ENCODE results near the gene ARHGAP15. TPM values are rescaled to one million over a fixed set of nuclear protein-coding genes. Genes with fewer than 3 reads are reported as not detected.

Gene ARHGAP15
- total and polyA plus RNA-seq, 2 experiments from 2014 or later = 0.26 TPM; not detected in 1

DNA sequence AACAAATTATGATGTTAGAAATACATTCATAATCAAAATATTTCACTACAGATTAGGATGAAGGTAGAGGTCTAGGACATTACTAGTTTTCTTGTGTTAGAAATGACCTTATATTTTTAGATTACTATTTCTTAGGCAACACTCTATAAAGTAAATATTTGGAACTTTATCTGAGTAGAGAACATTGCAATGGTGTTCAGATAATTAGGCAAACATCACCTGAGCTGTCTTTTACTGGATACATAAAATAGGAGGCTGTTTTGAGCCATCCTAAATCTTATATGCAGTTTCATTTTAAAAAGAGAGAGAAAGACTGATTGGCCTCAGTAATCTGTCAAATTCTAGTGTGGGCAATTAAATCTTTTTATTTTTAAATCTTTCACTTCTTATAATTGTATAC lies 304.6 kb downstream of the ARHGAP15 start:
- Histone ChIP-seq H3K4me3 (no peak overlapping the region), H3K27me3 (ENCODE audit: insufficient read depth) (no peaks in the 10 kb centered on the region), H3K9me2 (ENCODE audit: insufficient read depth) (no peaks in the 10 kb centered on the region), H3K79me2 (replicated peaks; ENCODE audit: insufficient read depth) (no peaks in the 10 kb centered on the region), H3K4me1 (ENCODE audit: insufficient read depth) (no peaks in the 10 kb centered on the region), H4K20me1 (replicated peaks; ENCODE audit: insufficient read depth) (no peaks in the 10 kb centered on the region), H3K36me3 (ENCODE audit: insufficient read depth) (no peaks in the 10 kb centered on the region), H3K4me2 (no peak overlapping the region), H2AFZ (no peak overlapping the region), H3K27ac (ENCODE audit: low read depth) (no peak overlapping the region), H3F3A (replicated peaks; ENCODE audit: low read depth) (no peaks in the 10 kb centered on the region)
- Mint-ChIP-seq H3K36me3 (ENCODE audit: low read depth) (no peaks in the 10 kb centered on the region), H3K4me1 (no peaks in the 10 kb centered on the region), H3K9me3 (no peaks in the 10 kb centered on the region), H3K27me3 (ENCODE audit: insufficient read depth, low read depth, poor library complexity) (no peaks in the 10 kb centered on the region), H3K4me3 (no peak overlapping the region), H3K27ac (no peak overlapping the region)
- TF ChIP-seq JUNB (IDR thresholded peaks at IDR 0.05; ENCODE audit: unreplicated experiment) = no peak
- TF ChIP-seq EZH2 (IDR thresholded peaks at IDR 0.05; ENCODE audit: low read depth, unreplicated experiment) = no peak
- TF ChIP-seq STAT1 (IDR thresholded peaks at IDR 0.05; ENCODE audit: unreplicated experiment) = no peak
- TF ChIP-seq, protein P1, sequence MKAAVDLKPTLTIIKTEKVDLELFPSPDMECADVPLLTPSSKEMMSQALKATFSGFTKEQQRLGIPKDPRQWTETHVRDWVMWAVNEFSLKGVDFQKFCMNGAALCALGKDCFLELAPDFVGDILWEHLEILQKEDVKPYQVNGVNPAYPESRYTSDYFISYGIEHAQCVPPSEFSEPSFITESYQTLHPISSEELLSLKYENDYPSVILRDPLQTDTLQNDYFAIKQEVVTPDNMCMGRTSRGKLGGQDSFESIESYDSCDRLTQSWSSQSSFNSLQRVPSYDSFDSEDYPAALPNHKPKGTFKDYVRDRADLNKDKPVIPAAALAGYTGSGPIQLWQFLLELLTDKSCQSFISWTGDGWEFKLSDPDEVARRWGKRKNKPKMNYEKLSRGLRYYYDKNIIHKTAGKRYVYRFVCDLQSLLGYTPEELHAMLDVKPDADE (IDR thresholded peaks at IDR 0.05) = no peak
- no peak for TF ChIP-seq CREB1 (CRISPR knock-in tag; IDR thresholded peaks at IDR 0.05; ENCODE audit: low read depth)
- TF ChIP-seq, protein P2, sequence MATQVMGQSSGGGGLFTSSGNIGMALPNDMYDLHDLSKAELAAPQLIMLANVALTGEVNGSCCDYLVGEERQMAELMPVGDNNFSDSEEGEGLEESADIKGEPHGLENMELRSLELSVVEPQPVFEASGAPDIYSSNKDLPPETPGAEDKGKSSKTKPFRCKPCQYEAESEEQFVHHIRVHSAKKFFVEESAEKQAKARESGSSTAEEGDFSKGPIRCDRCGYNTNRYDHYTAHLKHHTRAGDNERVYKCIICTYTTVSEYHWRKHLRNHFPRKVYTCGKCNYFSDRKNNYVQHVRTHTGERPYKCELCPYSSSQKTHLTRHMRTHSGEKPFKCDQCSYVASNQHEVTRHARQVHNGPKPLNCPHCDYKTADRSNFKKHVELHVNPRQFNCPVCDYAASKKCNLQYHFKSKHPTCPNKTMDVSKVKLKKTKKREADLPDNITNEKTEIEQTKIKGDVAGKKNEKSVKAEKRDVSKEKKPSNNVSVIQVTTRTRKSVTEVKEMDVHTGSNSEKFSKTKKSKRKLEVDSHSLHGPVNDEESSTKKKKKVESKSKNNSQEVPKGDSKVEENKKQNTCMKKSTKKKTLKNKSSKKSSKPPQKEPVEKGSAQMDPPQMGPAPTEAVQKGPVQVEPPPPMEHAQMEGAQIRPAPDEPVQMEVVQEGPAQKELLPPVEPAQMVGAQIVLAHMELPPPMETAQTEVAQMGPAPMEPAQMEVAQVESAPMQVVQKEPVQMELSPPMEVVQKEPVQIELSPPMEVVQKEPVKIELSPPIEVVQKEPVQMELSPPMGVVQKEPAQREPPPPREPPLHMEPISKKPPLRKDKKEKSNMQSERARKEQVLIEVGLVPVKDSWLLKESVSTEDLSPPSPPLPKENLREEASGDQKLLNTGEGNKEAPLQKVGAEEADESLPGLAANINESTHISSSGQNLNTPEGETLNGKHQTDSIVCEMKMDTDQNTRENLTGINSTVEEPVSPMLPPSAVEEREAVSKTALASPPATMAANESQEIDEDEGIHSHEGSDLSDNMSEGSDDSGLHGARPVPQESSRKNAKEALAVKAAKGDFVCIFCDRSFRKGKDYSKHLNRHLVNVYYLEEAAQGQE (IDR thresholded peaks at IDR 0.05; ENCODE audit: unreplicated experiment) = no peak
- no peak for TF ChIP-seq ZNF331 (CRISPR knock-in tag; IDR thresholded peaks at IDR 0.05; ENCODE audit: low read depth)
- no peak for TF ChIP-seq POLR2AphosphoS5 (IDR thresholded peaks at IDR 0.05; ENCODE audit: low read depth)
- no peak for TF ChIP-seq EZH2phosphoT487 (IDR thresholded peaks at IDR 0.05; ENCODE audit: unreplicated experiment)
- TF ChIP-seq ZNF114 (CRISPR knock-in tag; IDR thresholded peaks at IDR 0.05) = no peak
- TF ChIP-seq, protein P3, sequence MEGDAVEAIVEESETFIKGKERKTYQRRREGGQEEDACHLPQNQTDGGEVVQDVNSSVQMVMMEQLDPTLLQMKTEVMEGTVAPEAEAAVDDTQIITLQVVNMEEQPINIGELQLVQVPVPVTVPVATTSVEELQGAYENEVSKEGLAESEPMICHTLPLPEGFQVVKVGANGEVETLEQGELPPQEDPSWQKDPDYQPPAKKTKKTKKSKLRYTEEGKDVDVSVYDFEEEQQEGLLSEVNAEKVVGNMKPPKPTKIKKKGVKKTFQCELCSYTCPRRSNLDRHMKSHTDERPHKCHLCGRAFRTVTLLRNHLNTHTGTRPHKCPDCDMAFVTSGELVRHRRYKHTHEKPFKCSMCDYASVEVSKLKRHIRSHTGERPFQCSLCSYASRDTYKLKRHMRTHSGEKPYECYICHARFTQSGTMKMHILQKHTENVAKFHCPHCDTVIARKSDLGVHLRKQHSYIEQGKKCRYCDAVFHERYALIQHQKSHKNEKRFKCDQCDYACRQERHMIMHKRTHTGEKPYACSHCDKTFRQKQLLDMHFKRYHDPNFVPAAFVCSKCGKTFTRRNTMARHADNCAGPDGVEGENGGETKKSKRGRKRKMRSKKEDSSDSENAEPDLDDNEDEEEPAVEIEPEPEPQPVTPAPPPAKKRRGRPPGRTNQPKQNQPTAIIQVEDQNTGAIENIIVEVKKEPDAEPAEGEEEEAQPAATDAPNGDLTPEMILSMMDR (conservative IDR thresholded peaks at IDR 0.05; ENCODE audit: low read depth in 2 of 2) = no peak
- DNase-seq (ENCODE audit: low spot score) = no peak
- no peak for ATAC-seq

Measured in GM23338 (cell line).